Esophagus muscularis mucosa (tissue), 4 donors: ENCODE results near the gene PDGFD. TPM values are rescaled to one million over a fixed set of nuclear protein-coding genes. Genes with fewer than 3 reads are reported as not detected.

Experiments
- DNase-seq: peaks from one replicate; pipeline ENCODE4 v3.0.0-alpha.2; 2017; ENCODE audit errors: extremely low spot score
- H3K27ac ChIP-seq, 4 donors: fragments of 200-600 bp; sonication (generic); replicated peaks in 1 of 4; 1 replicate in 3 of 4; 2 replicates in 1 of 4; pipeline ENCODE4 v1.5.1; 2016 to 2019; ENCODE audit warnings: mild to moderate bottlenecking in 1 of 4
- H3K27me3 ChIP-seq, 4 donors: fragments of 200-600 bp; sonication (generic); one replicate each; pipeline versions ENCODE4 v1.5.1 to v1.6.0; 2016 to 2019
- H3K36me3 ChIP-seq, 4 donors: fragments of 200-600 bp; sonication (generic); one replicate each; pipeline ENCODE4 v1.5.1; 2016 to 2019
- H3K4me1 ChIP-seq, 4 donors: fragments of 200-600 bp; sonication (generic); one replicate each; pipeline ENCODE4 v1.5.1; 2016 to 2019
- H3K4me3 ChIP-seq, 4 donors: fragments of 200-600 bp; sonication (generic); 1 replicate in 2 of 4; 2 replicates in 2 of 4; pipeline ENCODE4 v1.5.1; 2016 to 2019; ENCODE audit warnings: mild to moderate bottlenecking in 4 of 4, moderate library complexity in 1 of 4
- H3K9me3 ChIP-seq, 4 donors: fragments of 200-600 bp; sonication (generic); 1 replicate in 3 of 4; 2 replicates in 1 of 4; pipeline ENCODE4 v1.5.1; 2016 to 2019
- EP300 ChIP-seq: sonication (generic); formaldehyde crosslinking; IDR thresholded peaks from one replicate; pipeline ENCODE4 v1.6.1; 2017; ENCODE audit warnings: antibody characterized with exemption
- POLR2A ChIP-seq: fragments of 450-650 bp; IDR thresholded peaks from one replicate; pipeline ENCODE4 v1.6.1; 2017; ENCODE audit warnings: antibody characterized with exemption, moderate library complexity, mild to moderate bottlenecking, low read depth
- POLR2AphosphoS5 ChIP-seq, 2 donors: sonication (generic); formaldehyde crosslinking; IDR thresholded peaks; one replicate each; pipeline ENCODE4 v1.6.1; 2017; ENCODE audit warnings: antibody characterized with exemption in 2 of 2
- WGBS: methylation state at CpG from one replicate; pipeline ENCODE4 v1.1.5; 2018; 5-methylcytosine and 5-hydroxymethylcytosine counted together
- intact Hi-C: fragments of 100-400 bp; cut with DNase I; formaldehyde crosslinking; loops from one replicate; pipeline ENCODE4 v1.15.1; 2023
- total RNA-seq, 4 donors: library from RNA; depleted of rRNA; stranded (reverse); fragments of >200 nt; gene quantifications; one replicate each; pipeline versions ENCODE4 v1.1.0 to v1.2.1, GENCODE V29; 2016
- TF ChIP-seq, protein P1 (sequence below), 3 experiments: fragments of 200-600 bp in 2 of 3; fragments of 450-650 bp in 1 of 3; sonication (generic) in 2 of 3; IDR thresholded peaks; one replicate each; pipeline ENCODE4 v1.5.1; 2017 to 2019; ENCODE audit warnings: antibody characterized with exemption in 3 of 3, mild to moderate bottlenecking in 2 of 3, moderate library complexity in 1 of 3

Gene PDGFD
- total RNA-seq, 4 donors from 2014 or later = 4.2 to 8.6 (median 6.5) TPM

DNA sequence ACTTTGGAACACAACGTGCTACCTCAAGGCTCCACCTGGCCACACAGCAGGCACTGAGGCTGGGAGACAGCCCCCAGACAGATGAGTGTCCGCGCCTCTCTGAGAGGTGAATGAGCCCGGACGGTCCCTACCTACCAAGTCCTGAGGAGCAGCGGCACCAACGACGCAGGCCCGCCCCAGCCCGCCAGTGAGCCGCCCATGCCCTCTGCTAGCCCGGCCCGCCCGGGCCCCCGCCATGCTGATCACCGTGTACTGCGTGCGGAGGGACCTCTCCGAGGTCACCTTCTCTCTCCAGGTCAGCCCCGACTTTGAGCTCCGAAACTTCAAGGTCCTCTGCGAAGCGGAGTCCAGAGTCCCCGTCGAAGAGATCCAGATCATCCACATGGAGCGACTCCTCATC lies 127.4 kb downstream of the PDGFD start, which contains the start of gene DDI1:
Gene DDI1, plus strand, starts transcription at position 53 of the 400 bp plus-strand sequence. Its CDS starts 183 bp downstream, at position 236.
- over 99% methylated on average over 12 of the region's 26 CpGs for WGBS
- no peak for DNase-seq
- Histone ChIP-seq H3K9me3 (peaks cover 0 to 7% (median 0%) of the 10 kb centered on the region in 4 donors), H3K36me3 (no peaks in the 10 kb centered on the region), H3K27ac (no peak within 1 kb of the TSS), H3K4me1 (peaks cover 0 to 16% (median 6%) of the 10 kb centered on the region in 4 donors), H3K4me3 (no peak within 1 kb of the TSS), H3K27me3 (no peaks in the 10 kb centered on the region)
- intact Hi-C loops = no loop called here
- TF ChIP-seq, protein P1, sequence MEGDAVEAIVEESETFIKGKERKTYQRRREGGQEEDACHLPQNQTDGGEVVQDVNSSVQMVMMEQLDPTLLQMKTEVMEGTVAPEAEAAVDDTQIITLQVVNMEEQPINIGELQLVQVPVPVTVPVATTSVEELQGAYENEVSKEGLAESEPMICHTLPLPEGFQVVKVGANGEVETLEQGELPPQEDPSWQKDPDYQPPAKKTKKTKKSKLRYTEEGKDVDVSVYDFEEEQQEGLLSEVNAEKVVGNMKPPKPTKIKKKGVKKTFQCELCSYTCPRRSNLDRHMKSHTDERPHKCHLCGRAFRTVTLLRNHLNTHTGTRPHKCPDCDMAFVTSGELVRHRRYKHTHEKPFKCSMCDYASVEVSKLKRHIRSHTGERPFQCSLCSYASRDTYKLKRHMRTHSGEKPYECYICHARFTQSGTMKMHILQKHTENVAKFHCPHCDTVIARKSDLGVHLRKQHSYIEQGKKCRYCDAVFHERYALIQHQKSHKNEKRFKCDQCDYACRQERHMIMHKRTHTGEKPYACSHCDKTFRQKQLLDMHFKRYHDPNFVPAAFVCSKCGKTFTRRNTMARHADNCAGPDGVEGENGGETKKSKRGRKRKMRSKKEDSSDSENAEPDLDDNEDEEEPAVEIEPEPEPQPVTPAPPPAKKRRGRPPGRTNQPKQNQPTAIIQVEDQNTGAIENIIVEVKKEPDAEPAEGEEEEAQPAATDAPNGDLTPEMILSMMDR (IDR thresholded peaks at IDR 0.05) = no peak
- TF ChIP-seq POLR2AphosphoS5 (IDR thresholded peaks at IDR 0.05) = no peak
- TF ChIP-seq EP300 = no peak
- no peak for TF ChIP-seq POLR2A

DNA sequence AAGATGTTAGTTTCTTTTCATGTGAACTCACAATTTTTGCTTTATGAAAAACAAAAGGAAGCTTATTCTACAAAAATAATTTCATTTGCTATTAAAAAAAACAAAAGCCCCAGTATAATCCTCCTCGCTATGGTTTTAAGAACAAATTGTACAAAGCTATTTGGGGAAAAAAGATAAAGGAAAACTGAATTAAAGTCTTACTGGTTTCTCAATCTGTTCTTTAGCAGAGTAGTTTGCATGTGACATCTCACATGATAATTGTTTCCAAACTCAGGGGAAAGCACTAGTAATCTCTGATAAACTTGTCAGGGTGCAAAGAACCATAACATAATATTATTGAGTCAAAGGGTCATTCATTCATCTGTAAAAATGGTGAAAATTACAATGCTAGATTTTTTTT lies 130.4 kb downstream of the PDGFD start:
- intact Hi-C loops = no loop called here
- H3K27ac ChIP-seq = no peak overlapping the region
- 68% methylated on average over 1 of the region's 1 CpG for WGBS
- peaks cover 0 to 16% (median 6%) of the 10 kb centered on the region in 4 donors for H3K4me1 ChIP-seq
- H3K4me3 ChIP-seq = no peak overlapping the region
- TF ChIP-seq EP300 (no peak), POLR2A (no peak), POLR2AphosphoS5 (IDR thresholded peaks at IDR 0.05) (no peak)
- TF ChIP-seq, protein P1 (IDR thresholded peaks at IDR 0.05) = no peak
- H3K36me3 ChIP-seq = no peaks in the 10 kb centered on the region
- no peak for DNase-seq
- peaks cover 0 to 10% (median 0%) of the 10 kb centered on the region in 4 donors for H3K9me3 ChIP-seq
- H3K27me3 ChIP-seq = no peaks in the 10 kb centered on the region

DNA sequence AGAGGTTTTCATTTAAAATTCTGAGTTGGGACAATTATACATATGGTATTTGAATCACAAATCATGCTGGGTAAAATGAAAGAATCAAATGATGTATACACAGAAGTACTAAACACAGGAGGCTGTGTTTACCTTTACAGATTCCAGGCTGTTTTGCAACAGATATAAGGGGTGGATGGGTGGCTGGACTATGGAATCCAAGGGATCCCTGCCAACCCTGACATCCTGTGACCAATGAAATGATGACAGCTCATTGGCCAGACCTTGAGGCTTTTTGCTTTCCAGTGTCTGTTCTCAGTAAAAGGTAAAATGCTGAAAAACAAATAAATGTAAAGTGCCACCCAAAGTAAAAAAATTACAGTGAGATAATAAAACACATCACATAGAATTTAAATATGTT lies 130.8 kb downstream of the PDGFD start:
- no peak overlapping the region for H3K27ac ChIP-seq
- no peaks in the 10 kb centered on the region for H3K36me3 ChIP-seq
- H3K27me3 ChIP-seq = no peaks in the 10 kb centered on the region
- H3K4me3 ChIP-seq = no peak overlapping the region
- H3K4me1 ChIP-seq = peaks cover 0 to 16% (median 6%) of the 10 kb centered on the region in 4 donors
- intact Hi-C loops = no loop called here
- TF ChIP-seq POLR2A (no peak), POLR2AphosphoS5 (IDR thresholded peaks at IDR 0.05) (no peak), EP300 (no peak)
- TF ChIP-seq, protein P1 (IDR thresholded peaks at IDR 0.05) = no peak
- peaks cover 0 to 10% (median 0%) of the 10 kb centered on the region in 4 donors for H3K9me3 ChIP-seq
- DNase-seq = no peak

DNA sequence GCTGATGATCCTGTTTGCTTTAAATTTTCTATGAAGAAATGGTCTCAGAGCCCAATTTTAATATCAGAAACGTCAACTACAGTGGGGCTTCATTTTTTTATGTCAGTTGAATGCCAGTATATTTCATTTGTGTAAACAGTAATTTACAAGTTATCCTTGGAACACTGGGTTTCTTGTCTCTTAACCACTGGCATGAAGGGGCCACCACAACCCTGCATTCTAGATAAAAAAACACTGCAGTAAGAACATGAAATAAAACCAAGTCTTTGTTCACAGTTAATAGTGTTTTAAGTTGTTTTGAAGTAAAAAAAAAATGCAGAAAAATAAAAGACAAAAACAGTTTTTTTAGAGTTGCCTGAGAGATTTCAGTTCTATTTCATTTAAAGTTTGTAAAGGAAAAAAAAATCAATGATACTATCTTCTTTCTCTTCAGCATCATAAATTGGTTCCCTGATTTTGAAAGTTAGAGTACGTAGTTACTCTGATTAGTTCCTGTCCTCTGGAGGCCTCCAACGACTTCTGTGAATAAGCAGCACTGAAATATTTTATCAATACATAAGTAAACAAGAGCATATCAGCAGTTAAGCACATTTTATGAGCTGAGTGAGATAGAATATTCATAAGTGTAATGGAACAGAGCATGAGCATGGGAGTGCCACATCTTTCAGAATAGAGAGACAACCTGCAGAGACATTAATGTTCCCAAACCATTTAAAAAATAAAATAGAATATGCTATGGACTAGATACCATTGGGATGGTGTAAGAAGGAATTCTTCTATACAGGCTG lies 135.3 kb downstream of the PDGFD start:
- no peak for TF ChIP-seq POLR2AphosphoS5 (IDR thresholded peaks at IDR 0.05)
- no peak for TF ChIP-seq EP300
- TF ChIP-seq, protein P1 (IDR thresholded peaks at IDR 0.05) = no peak
- no peak for TF ChIP-seq POLR2A
- H3K4me3 ChIP-seq = no peak overlapping the region

More for the DNA sequence above, 135.3 kb downstream of the PDGFD start:
- Histone ChIP-seq H3K27ac (no peak overlapping the region), H3K9me3 (peaks cover 0 to 10% (median 0%) of the 10 kb centered on the region in 4 donors), H3K36me3 (no peaks in the 10 kb centered on the region), H3K27me3 (no peaks in the 10 kb centered on the region), H3K4me1 (peaks cover 0 to 11% (median 4%) of the 10 kb centered on the region in 4 donors)
- no peak for DNase-seq
- WGBS = 71% methylated on average over 3 of the region's 3 CpGs
- intact Hi-C loops = no loop called here
